Measurements from ENCODE around the gene COLEC11.
"Not testable (repeated sequence)": the region's sequence is repeated elsewhere in the genome, so short reads cannot be mapped to it uniquely, and the experiment has no call there.

Gene COLEC11

DNA sequence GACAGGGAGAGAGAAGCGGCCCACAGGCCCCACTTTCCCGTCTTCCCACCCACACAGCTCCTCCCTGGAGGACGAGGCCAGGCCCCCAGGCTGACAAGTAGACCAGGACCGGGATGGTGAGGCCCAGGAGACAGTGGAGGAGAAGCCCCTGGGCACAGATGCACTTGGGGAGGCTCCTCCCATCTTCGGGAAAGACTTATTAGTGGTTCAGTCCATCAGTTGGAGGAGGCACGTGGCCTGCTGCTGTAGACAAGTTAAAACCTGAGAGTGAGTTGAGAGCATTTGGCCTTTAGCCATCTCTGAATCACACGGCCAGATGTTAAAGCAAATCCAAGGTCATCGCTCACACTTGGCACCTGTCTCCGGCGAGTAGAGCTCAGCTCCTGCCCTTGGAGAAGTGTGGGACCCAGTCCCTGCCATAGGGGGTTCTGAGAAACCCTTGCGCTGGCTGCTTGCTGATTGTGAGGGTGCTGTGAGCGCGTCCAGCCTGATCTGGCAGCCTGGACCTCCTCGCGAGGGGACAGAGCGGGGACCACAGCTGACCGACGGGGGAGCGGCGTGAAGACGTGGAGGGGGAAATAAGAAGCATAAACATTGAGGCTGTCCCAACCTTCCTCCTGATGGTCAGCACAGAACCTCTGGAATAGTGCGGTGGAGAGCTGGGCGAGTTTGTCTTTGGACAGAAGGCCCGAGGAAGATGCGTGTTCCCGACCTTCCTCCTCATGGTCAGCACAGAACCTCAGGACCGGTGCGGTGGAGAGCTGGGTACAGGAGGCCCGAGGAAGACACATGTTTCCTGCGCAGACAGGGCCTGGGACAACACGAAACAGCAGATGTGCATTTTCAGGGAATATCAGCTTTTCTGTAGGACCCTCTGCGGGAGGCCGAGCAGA, 38.4 kb downstream of the COLEC11 start:
- Histone ChIP-seq H3K4me1 (ENCODE audit: control insufficient read depth in 1 of 2, insufficient read depth in 1 of 2, low read depth in 1 of 2, low read length in 1 of 2) (no peaks in the 10 kb centered on the region), H3K27ac (no peak overlapping the region), H3K4me3 (ENCODE audit: low read depth in 1 of 2, low read length in 1 of 2) (no peak overlapping the region), H3K27me3 (no peaks in the 10 kb centered on the region), H3K9me3 (no peaks in the 10 kb centered on the region), H3K36me3 (no peaks in the 10 kb centered on the region)
- TF ChIP-seq, protein P1, sequence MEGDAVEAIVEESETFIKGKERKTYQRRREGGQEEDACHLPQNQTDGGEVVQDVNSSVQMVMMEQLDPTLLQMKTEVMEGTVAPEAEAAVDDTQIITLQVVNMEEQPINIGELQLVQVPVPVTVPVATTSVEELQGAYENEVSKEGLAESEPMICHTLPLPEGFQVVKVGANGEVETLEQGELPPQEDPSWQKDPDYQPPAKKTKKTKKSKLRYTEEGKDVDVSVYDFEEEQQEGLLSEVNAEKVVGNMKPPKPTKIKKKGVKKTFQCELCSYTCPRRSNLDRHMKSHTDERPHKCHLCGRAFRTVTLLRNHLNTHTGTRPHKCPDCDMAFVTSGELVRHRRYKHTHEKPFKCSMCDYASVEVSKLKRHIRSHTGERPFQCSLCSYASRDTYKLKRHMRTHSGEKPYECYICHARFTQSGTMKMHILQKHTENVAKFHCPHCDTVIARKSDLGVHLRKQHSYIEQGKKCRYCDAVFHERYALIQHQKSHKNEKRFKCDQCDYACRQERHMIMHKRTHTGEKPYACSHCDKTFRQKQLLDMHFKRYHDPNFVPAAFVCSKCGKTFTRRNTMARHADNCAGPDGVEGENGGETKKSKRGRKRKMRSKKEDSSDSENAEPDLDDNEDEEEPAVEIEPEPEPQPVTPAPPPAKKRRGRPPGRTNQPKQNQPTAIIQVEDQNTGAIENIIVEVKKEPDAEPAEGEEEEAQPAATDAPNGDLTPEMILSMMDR (IDR thresholded peaks at IDR 0.05) = no peak

DNA sequence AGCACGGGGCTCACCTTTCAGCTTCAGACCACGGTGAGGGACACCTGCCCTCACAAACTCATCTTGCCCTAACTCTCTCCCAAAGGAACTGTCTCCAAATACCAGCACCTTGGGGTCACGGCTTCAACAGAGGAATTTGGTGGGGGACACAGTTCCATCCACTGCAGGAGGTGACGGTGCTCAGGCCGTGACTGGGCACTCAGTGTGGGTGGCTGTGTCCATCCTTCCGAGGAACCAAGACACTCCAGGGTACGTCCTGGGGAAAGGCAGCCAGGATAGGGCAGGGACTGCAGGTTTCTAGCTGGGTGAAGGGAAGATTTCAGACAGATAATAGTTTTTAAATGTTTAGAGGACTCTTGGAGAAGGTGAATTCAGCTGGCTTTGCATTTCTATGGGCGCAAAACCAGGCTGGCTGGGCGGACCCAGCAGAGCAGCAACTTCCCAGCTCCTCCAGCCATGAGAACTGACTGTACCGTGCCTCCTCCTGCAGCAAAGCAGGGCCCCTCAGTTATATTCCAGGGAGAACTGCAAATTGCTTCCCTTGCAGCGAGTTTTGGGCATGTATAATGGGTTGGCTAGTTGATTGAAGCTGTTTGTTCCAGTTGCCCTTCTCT, 39.2 kb downstream of the COLEC11 start:
- no peaks in the 10 kb centered on the region for H3K27me3 ChIP-seq
- H3K27ac ChIP-seq = no peak overlapping the region
- TF ChIP-seq, protein P1 (IDR thresholded peaks at IDR 0.05) = no peak
- H3K36me3 ChIP-seq = no peaks in the 10 kb centered on the region
- H3K4me3 ChIP-seq (ENCODE audit: low read depth in 1 of 2, low read length in 1 of 2) = no peak overlapping the region
- H3K9me3 ChIP-seq = no peaks in the 10 kb centered on the region
- H3K4me1 ChIP-seq (ENCODE audit: control insufficient read depth in 1 of 2, insufficient read depth in 1 of 2, low read depth in 1 of 2, low read length in 1 of 2) = no peaks in the 10 kb centered on the region

DNA sequence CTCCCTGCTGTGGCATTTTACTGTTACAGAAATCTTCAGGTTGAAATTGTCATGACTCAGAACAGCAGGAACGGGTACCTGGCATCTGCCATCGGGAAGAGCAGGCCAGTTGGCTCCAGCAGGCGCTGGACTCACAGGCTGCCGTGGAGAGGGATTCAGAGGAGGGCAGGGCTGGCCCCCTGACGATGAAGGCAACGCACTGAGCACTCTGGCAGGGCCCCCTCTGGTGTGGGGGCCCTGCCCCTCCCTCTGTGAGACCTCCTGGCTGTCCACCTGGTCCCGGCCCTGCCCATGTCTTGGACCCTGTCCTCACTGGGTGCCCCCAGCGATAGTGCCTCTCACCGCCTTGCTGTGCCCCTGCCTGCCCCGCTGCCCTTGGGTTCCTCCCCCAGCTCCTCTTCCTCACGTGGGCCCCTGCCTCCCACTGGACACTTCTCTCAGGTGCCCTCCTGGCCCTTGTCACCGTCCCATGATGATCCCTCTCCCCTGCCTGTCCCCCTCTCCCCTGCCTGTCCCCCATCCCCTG, 39.7 kb downstream of the COLEC11 start:
- Histone ChIP-seq H3K36me3 (no peaks in the 10 kb centered on the region), H3K27me3 (no peaks in the 10 kb centered on the region), H3K4me1 (ENCODE audit: control insufficient read depth in 1 of 2, insufficient read depth in 1 of 2, low read depth in 1 of 2, low read length in 1 of 2) (no peaks in the 10 kb centered on the region), H3K27ac (no peak overlapping the region), H3K4me3 (ENCODE audit: low read depth in 1 of 2, low read length in 1 of 2) (no peak overlapping the region), H3K9me3 (no peaks in the 10 kb centered on the region)
- TF ChIP-seq, protein P1 (IDR thresholded peaks at IDR 0.05) = no peak

DNA sequence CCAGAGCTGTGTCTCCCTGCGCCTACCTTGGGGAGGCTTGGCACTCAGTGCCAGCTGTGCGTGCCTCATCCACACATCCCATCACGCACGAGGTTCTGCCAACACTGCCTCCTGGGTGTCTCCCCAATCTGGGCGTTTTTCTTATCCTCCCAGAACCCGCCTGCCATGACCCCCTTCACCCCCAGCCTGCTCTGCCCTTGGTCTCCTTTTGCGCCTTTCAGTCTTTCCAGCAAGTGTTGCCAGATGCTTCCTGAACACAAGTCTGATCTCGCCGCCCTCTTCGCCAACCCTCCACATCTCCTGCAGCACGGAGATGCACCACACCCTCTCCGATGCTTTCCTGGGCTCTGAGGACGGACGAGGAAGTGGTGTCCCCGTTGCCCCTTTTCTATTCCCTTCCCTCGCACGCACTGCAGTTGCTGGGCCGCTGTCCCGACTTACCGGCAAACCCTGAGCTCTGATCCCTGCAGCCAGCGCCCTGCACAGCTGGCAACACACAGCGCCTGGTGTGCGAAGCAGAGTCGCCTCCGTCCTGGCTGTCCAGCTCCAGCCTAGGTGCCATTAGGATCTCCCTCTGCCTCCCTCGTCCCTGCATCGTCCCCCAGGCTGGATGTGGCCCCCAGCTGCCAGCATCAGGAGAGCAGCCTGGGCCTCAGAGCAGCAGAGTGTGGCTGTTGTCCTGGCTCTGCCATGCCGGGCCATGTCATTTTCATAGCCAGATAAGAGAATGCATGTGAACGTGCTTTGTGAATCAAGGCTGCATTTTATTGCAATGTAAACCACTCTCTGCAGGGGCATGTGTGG, 40.5 kb downstream of the COLEC11 start:
- Histone ChIP-seq H3K4me3 (ENCODE audit: low read depth in 1 of 2, low read length in 1 of 2) (no peak overlapping the region), H3K27ac (no peak overlapping the region), H3K27me3 (no peaks in the 10 kb centered on the region), H3K4me1 (ENCODE audit: control insufficient read depth in 1 of 2, insufficient read depth in 1 of 2, low read depth in 1 of 2, low read length in 1 of 2) (no peaks in the 10 kb centered on the region), H3K9me3 (no peaks in the 10 kb centered on the region), H3K36me3 (no peaks in the 10 kb centered on the region)
- TF ChIP-seq, protein P1 (IDR thresholded peaks at IDR 0.05) = no peak

DNA sequence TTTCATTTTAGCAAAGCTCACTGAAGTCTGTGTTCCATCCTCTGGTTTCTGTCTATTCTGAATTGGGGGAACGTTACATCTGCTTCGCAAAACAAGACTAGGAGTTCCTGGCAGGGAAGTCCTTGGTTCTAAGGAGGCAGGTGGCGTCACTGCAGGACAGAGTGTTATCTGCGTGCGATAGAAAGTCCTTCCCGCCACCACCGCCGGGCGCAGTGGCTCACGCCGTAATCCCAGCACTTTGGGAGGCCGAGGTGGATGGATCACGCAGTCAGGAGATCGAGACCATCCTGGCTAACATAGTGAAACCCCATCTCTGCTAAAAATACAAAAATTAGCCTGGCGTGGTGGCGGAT, 41.0 kb downstream of the COLEC11 start:
- not testable (repeated sequence) for H3K9me3 ChIP-seq; H3K4me3 ChIP-seq (ENCODE audit: low read depth in 1 of 2, low read length in 1 of 2); H3K4me1 ChIP-seq (ENCODE audit: control insufficient read depth in 1 of 2, insufficient read depth in 1 of 2, low read depth in 1 of 2, low read length in 1 of 2); H3K36me3 ChIP-seq; H3K27me3 ChIP-seq; H3K27ac ChIP-seq
